Sigmoid colon (tissue), 4 donors: ENCODE measurements around the gene CCDC81.

Experiments
- CTCF ChIP-seq, 4 experiments: fragments of 450-650 bp in 3 of 4; fragments of 200-600 bp in 1 of 4; IDR thresholded peaks; one replicate each; pipeline ENCODE4 v1.5.1; 2016 to 2019; ENCODE audit warnings: antibody characterized with exemption in 4 of 4, mild to moderate bottlenecking in 3 of 4, moderate library complexity in 2 of 4
- EP300 ChIP-seq, 4 donors: sonication (generic); formaldehyde crosslinking; IDR thresholded peaks; one replicate each; pipeline ENCODE4 v1.6.1; 2017; ENCODE audit warnings: antibody characterized with exemption in 4 of 4
- POLR2A ChIP-seq, 2 donors: fragments of 450-650 bp; IDR thresholded peaks; one replicate each; pipeline ENCODE4 v1.6.1; 2016; ENCODE audit warnings: antibody characterized with exemption in 2 of 2, mild to moderate bottlenecking in 2 of 2, moderate library complexity in 2 of 2

GRCh38 chr11:86463955-86464354, 89.3 kb downstream of the CCDC81 start:
- TF ChIP-seq CTCF (IDR thresholded peaks at IDR 0.05), result no peak
- no peak for TF ChIP-seq POLR2A (IDR thresholded peaks at IDR 0.05)
- no peak for TF ChIP-seq EP300 (IDR thresholded peaks at IDR 0.05)
